DND-41 (cell line): ENCODE results near the gene ZSWIM6.

Experiments
- ATAC-seq: fragments of 200-7000 bp; cut with Tn5 transposase; 3 replicates; pipeline ENCODE4 v1.9.1; 2021; ENCODE audit warnings: low read depth; ENCODE audit not compliant: insufficient read depth
- DNase-seq: peaks from one replicate; pipeline ENCODE4 v3.0.0-alpha.2; 2020
- H2AFZ ChIP-seq: 2 replicates; pipeline ENCODE4 v1.6.0; 2012; ENCODE audit warnings: low read depth, low read length
- H3K27ac ChIP-seq: 2 replicates; pipeline ENCODE4 v1.5.1; 2012; ENCODE audit warnings: low read length, inconsistent platforms
- H3K27me3 ChIP-seq: fragments of 200-600 bp; sonication (generic); 2 replicates; pipeline ENCODE4 v1.6.0; 2012; ENCODE audit warnings: low read length, mild to moderate bottlenecking, inconsistent platforms; ENCODE audit not compliant: insufficient read depth, poor library complexity
- H3K36me3 ChIP-seq: 2 replicates; pipeline ENCODE4 v1.5.1; 2012; ENCODE audit warnings: low read length, inconsistent platforms; ENCODE audit not compliant: insufficient read depth
- H3K4me1 ChIP-seq: 2 replicates; pipeline ENCODE4 v1.5.1; 2012; ENCODE audit warnings: mild to moderate bottlenecking, low read length; ENCODE audit not compliant: insufficient read depth
- H3K4me2 ChIP-seq: 2 replicates; pipeline ENCODE4 v1.6.0; 2012; ENCODE audit warnings: mild to moderate bottlenecking, moderate library complexity, low read length, inconsistent platforms; ENCODE audit not compliant: insufficient read depth
- H3K4me3 ChIP-seq, 2 experiments: fragments of 200-600 bp in 1 of 2; shearing (Covaris generic) in 1 of 2; 2 replicates each; pipeline ENCODE4 v1.5.1; 2012 to 2016; ENCODE audit warnings: inconsistent platforms in 2 of 2, low read length in 2 of 2, mild to moderate bottlenecking in 2 of 2, low read depth in 1 of 2, moderate library complexity in 1 of 2
- H3K79me2 ChIP-seq: 2 replicates; pipeline ENCODE4 v1.6.0; 2012; ENCODE audit warnings: low read length, inconsistent platforms; ENCODE audit not compliant: insufficient read depth
- H3K9ac ChIP-seq: 2 replicates; pipeline ENCODE4 v1.6.0; 2012; ENCODE audit warnings: low read depth, mild to moderate bottlenecking, inconsistent platforms, low read length, moderate library complexity
- H3K9me3 ChIP-seq: 2 replicates; pipeline ENCODE4 v1.5.1; 2012; ENCODE audit warnings: low read length, moderate library complexity, mild to moderate bottlenecking, inconsistent platforms; ENCODE audit not compliant: insufficient read depth, severe bottlenecking
- H4K20me1 ChIP-seq: 2 replicates; pipeline ENCODE4 v1.6.0; 2012; ENCODE audit warnings: low read length; ENCODE audit not compliant: insufficient read depth
- EZH2 ChIP-seq: IDR thresholded peaks from 3 replicates; pipeline ENCODE4 v1.6.1; 2012; ENCODE audit warnings: borderline replicate concordance, low read depth, mild to moderate bottlenecking, moderate library complexity, low read length, inconsistent platforms; ENCODE audit not compliant: severe bottlenecking
- TF ChIP-seq, protein P1 (sequence below): IDR thresholded peaks from 2 replicates; pipeline ENCODE4 v1.5.1; 2012; ENCODE audit warnings: borderline replicate concordance, low read length, moderate library complexity, mild to moderate bottlenecking; ENCODE audit not compliant: poor library complexity, severe bottlenecking; ENCODE audit errors: extremely low read depth

ZSWIM6 gene

GRCh38 chr5:61576556-61576955, 244.5 kb downstream of the ZSWIM6 start:
- no peaks in the 10 kb centered on the region for H3K27me3 ChIP-seq
- no peaks in the 10 kb centered on the region for H4K20me1 ChIP-seq
- TF ChIP-seq EZH2 = no peak
- TF ChIP-seq, protein P1, sequence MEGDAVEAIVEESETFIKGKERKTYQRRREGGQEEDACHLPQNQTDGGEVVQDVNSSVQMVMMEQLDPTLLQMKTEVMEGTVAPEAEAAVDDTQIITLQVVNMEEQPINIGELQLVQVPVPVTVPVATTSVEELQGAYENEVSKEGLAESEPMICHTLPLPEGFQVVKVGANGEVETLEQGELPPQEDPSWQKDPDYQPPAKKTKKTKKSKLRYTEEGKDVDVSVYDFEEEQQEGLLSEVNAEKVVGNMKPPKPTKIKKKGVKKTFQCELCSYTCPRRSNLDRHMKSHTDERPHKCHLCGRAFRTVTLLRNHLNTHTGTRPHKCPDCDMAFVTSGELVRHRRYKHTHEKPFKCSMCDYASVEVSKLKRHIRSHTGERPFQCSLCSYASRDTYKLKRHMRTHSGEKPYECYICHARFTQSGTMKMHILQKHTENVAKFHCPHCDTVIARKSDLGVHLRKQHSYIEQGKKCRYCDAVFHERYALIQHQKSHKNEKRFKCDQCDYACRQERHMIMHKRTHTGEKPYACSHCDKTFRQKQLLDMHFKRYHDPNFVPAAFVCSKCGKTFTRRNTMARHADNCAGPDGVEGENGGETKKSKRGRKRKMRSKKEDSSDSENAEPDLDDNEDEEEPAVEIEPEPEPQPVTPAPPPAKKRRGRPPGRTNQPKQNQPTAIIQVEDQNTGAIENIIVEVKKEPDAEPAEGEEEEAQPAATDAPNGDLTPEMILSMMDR = no peak
- no peaks in the 10 kb centered on the region for H3K36me3 ChIP-seq
- no peaks in the 10 kb centered on the region for H3K4me1 ChIP-seq
- no peak overlapping the region for H2AFZ ChIP-seq
- H3K9me3 ChIP-seq = no peaks in the 10 kb centered on the region
- no peak overlapping the region for H3K27ac ChIP-seq
- ATAC-seq = no peak
- H3K79me2 ChIP-seq = no peaks in the 10 kb centered on the region
- no peak overlapping the region for H3K4me3 ChIP-seq
- no peak for DNase-seq
- H3K9ac ChIP-seq = no peak overlapping the region
- H3K4me2 ChIP-seq = no peak overlapping the region

DNA sequence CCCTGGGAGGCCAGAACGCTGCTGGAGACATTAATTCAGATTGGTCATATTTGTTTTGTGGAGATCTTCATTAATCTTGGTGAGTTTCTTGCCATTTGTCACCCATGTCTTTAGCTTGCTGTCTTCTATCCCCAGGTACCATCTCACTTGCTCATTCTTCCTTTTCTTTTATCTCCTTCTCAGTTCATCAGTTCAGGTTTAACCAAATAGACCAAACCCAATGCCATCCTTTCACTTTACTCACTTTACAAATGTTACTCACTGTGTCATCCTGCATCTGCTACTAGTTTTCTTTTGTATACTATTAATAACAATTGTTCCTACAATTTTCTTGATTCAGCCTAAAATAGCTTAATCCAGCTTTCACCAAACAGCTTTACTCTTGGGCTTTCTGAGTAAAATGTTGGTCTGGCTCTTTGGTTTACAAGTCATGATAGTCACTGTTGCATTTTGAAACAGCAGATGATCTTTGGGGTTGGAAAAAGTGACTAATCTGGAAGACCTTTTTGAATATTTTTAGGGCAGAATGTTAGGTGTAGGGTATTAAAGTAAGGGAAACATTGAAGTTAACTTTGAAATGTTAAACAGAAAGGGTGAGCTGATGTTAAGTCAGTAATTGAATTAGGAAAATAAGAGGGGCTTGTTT, 246.9 kb downstream of the ZSWIM6 start:
- no peak for ATAC-seq
- H3K4me1 ChIP-seq = no peaks in the 10 kb centered on the region
- no peak overlapping the region for H3K9ac ChIP-seq
- H3K27ac ChIP-seq = no peak overlapping the region
- H3K4me3 ChIP-seq = no peak overlapping the region
- H3K9me3 ChIP-seq = no peaks in the 10 kb centered on the region
- no peak overlapping the region for H2AFZ ChIP-seq
- no peaks in the 10 kb centered on the region for H3K27me3 ChIP-seq
- H3K36me3 ChIP-seq = no peaks in the 10 kb centered on the region
- DNase-seq = no peak
- H3K4me2 ChIP-seq = no peak overlapping the region
- no peaks in the 10 kb centered on the region for H4K20me1 ChIP-seq
- no peak for TF ChIP-seq EZH2
- TF ChIP-seq, protein P1 = no peak
- H3K79me2 ChIP-seq = no peaks in the 10 kb centered on the region

DNA sequence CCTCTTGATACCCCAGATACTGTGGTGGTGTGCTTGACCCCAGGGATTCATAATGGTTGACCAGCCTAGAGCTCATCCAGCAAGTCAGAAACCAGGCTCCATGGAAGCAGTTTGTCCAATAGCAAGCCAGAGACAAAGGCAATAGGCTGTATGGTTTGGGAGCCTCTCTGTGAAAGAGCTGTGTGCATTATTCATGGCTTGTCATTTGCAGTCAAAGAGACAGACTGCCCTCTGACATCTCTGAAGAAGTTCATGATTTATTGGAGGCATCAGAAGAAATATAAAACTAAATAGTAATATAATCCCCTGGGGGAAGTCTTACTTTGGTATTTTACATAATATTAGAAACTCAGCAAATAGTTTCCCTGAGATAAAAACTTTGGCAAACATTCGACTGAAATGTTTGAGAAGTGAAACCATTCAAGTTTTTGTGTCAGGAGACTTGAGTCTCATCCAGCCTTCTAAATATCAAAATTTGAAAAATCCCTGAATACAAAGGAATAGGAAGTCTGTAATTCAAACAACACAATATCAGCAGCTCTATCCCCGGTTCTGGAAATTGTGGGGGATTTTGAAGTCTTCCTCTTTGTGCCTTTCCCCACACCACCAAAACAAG, 250.3 kb downstream of the ZSWIM6 start:
- Histone ChIP-seq H3K4me2 (no peak overlapping the region), H3K9ac (no peak overlapping the region), H2AFZ (no peak overlapping the region), H3K79me2 (no peaks in the 10 kb centered on the region), H3K36me3 (no peaks in the 10 kb centered on the region), H3K27ac (no peak overlapping the region), H3K27me3 (no peaks in the 10 kb centered on the region), H3K9me3 (no peaks in the 10 kb centered on the region), H3K4me1 (no peaks in the 10 kb centered on the region), H3K4me3 (no peak overlapping the region), H4K20me1 (no peaks in the 10 kb centered on the region)
- no peak for DNase-seq
- TF ChIP-seq, protein P1 = no peak
- no peak for TF ChIP-seq EZH2
- ATAC-seq = no peak
